OCI-LY7 (cell line): ENCODE measurements around the gene BEAN1. TPM values are rescaled to one million over a fixed set of nuclear protein-coding genes. Genes with fewer than 3 reads are reported as not detected.

Experiments used
- BruUV-seq: library from RNA; stranded (reverse); fragments of 400-500 nt; replicated peaks from 2 replicates; lab custom pipeline; 2021; lab: Mats Ljungman, UMichigan
- CTCF ChIA-PET: fragments of 300-600 bp; sonication (Branson Sonifier 250); formaldehyde crosslinking; loops from one replicate; lab custom pipeline; 2022; ENCODE audit warnings: antibody characterized with exemption; ENCODE audit not compliant: unreplicated experiment; lab: Charles Lee
- POLR2A ChIA-PET: fragments of 300-600 bp; sonication (Branson Sonifier 250); formaldehyde crosslinking; loops from one replicate; lab custom pipeline; 2022; ENCODE audit warnings: antibody characterized with exemption; lab: Charles Lee
- DNase-seq: peaks from one replicate; pipeline ENCODE4 v3.0.0-alpha.2; 2015; ENCODE audit warnings: low spot score
- H2AFZ ChIP-seq: fragments of 200-600 bp; sonication (generic), shearing (Covaris generic); 2 replicates; pipeline ENCODE4 v1.6.1; 2014; ENCODE audit warnings: mild to moderate bottlenecking, antibody characterized with exemption, low read length, moderate library complexity
- H3K27ac ChIP-seq: fragments of 200-600 bp; sonication (generic); 2 replicates; pipeline ENCODE4 v1.5.1; 2014; ENCODE audit warnings: mixed run types, low read depth, mild to moderate bottlenecking, moderate library complexity, low read length, inconsistent platforms; ENCODE audit not compliant: poor library complexity, severe bottlenecking
- H3K36me3 ChIP-seq: fragments of 200-600 bp; sonication (generic); 2 replicates; pipeline ENCODE4 v1.6.1; 2014; ENCODE audit warnings: mild to moderate bottlenecking, antibody characterized with exemption, low read length, moderate library complexity, mixed read lengths; ENCODE audit not compliant: insufficient read depth
- H3K4me1 ChIP-seq: fragments of 200-600 bp; sonication (generic); 2 replicates; pipeline ENCODE4 v1.5.1; 2014; ENCODE audit warnings: mild to moderate bottlenecking, low read length; ENCODE audit not compliant: insufficient read depth, poor library complexity, severe bottlenecking
- H3K4me2 ChIP-seq: fragments of 200-600 bp; sonication (generic); 2 replicates; pipeline ENCODE4 v1.6.1; 2014; ENCODE audit warnings: mild to moderate bottlenecking, low read length
- H3K4me3 ChIP-seq: fragments of 200-600 bp; sonication (generic); 2 replicates; pipeline ENCODE4 v1.5.1; 2014; ENCODE audit warnings: mild to moderate bottlenecking, low read depth, low read length; ENCODE audit not compliant: poor library complexity, severe bottlenecking
- H3K79me2 ChIP-seq: fragments of 200-600 bp; sonication (generic); 2 replicates; pipeline ENCODE4 v1.6.1; 2016; ENCODE audit warnings: low read depth, mild to moderate bottlenecking, low read length, moderate library complexity, mixed read lengths; ENCODE audit not compliant: insufficient read depth
- H3K9me2 ChIP-seq: fragments of 200-600 bp; sonication (generic); 2 replicates; pipeline ENCODE4 v1.6.1; 2016; ENCODE audit warnings: mild to moderate bottlenecking, low read length, mixed read lengths; ENCODE audit not compliant: insufficient read depth
- H3K9me3 ChIP-seq: fragments of 200-600 bp; sonication (generic); 2 replicates; pipeline ENCODE4 v1.6.1; 2014; ENCODE audit warnings: mild to moderate bottlenecking, mixed run types, low read length, mixed read lengths
- H4K20me1 ChIP-seq: fragments of 200-600 bp; sonication (generic); 2 replicates; pipeline ENCODE4 v1.6.1; 2014; ENCODE audit warnings: mild to moderate bottlenecking, antibody characterized with exemption, low read length, moderate library complexity, mixed read lengths; ENCODE audit not compliant: insufficient read depth
- EZH2phosphoT487 ChIP-seq: fragments of 200-600 bp; sonication (generic); IDR thresholded peaks from 2 replicates; pipeline ENCODE4 v1.6.1; 2018; ENCODE audit warnings: low read depth, borderline replicate concordance, mild to moderate bottlenecking, mixed run types, antibody characterized with exemption, low read length, moderate library complexity, mixed read lengths
- intact Hi-C: fragments of 100-400 bp; cut with micrococcal nuclease; formaldehyde crosslinking; loops from one replicate; pipeline ENCODE4 v1.10.0; 2022; ENCODE audit not compliant: unreplicated experiment
- total RNA-seq, 2 experiments: library from RNA; depleted of rRNA in 1 of 2; stranded (reverse); fragments of >200 nt in 1 of 2; shearing (Covaris generic) in 1 of 2; gene quantifications; 2 replicates each; pipeline ENCODE4 v1.2.3, GENCODE V29; 2014 to 2022
- TF ChIP-seq, protein P1 (sequence below): fragments of 200-600 bp; sonication (generic); conservative IDR thresholded peaks from 2 replicates; pipeline ENCODE4 v1.5.1; 2014; ENCODE audit warnings: mild to moderate bottlenecking, antibody characterized with exemption, low read length, moderate library complexity, mixed read lengths

The BEAN1 gene
- total RNA-seq, 2 experiments from 2014 or later, result 0.13 TPM; not detected in 1

DNA sequence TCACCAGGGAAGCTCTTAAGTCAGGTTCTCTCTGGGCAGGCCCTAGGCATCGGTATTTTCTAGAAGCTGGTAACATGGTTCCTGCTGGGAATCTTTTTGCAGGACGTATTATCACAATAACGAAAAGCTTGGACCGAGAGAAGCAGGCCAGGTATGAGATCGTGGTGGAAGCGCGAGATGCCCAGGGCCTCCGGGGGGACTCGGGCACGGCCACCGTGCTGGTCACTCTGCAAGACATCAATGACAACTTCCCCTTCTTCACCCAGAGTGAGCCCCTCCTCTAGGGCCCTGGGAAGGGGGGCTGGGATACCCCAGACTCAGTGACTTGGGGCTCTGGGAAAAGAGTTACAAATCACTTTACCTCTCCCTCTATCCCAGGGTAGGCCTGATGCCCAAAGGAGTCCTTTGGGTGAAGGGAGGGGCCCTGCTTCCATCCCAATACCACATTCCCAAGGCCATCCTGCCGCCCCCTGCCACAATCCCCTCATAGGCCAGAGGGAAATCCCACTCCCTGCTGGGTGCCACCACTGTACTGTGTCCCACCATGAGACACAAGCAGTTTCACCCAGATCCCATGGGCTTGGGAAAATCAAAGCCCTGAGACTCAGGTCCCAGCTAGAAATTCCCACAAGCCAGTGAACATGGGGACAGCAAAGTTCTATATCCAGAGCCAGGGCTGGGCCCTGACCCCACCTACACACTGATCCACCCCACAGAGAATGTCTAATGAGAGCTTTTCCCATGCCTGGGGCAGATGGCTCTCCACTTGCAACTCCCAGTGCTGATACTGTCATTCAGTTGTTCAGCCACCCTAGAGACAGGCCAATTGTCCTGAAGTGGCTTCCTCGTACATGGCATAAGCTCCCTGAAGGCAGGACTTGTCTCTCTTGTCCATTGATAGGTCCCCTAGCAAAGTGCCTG lies 37.6 kb upstream of the BEAN1 start:
- Histone ChIP-seq H2AFZ (no peak overlapping the region), H3K27ac (no peak overlapping the region), H3K79me2 (no peaks in the 10 kb centered on the region), H4K20me1 (no peaks in the 10 kb centered on the region), H3K9me3 (no peaks in the 10 kb centered on the region), H3K4me3 (no peak overlapping the region), H3K4me1 (no peaks in the 10 kb centered on the region), H3K36me3 (no peaks in the 10 kb centered on the region), H3K9me2 (no peaks in the 10 kb centered on the region), H3K4me2 (no peak overlapping the region)
- intact Hi-C loops, result no loop called here
- no TSS peak for BruUV-seq
- TF ChIP-seq, protein P1, sequence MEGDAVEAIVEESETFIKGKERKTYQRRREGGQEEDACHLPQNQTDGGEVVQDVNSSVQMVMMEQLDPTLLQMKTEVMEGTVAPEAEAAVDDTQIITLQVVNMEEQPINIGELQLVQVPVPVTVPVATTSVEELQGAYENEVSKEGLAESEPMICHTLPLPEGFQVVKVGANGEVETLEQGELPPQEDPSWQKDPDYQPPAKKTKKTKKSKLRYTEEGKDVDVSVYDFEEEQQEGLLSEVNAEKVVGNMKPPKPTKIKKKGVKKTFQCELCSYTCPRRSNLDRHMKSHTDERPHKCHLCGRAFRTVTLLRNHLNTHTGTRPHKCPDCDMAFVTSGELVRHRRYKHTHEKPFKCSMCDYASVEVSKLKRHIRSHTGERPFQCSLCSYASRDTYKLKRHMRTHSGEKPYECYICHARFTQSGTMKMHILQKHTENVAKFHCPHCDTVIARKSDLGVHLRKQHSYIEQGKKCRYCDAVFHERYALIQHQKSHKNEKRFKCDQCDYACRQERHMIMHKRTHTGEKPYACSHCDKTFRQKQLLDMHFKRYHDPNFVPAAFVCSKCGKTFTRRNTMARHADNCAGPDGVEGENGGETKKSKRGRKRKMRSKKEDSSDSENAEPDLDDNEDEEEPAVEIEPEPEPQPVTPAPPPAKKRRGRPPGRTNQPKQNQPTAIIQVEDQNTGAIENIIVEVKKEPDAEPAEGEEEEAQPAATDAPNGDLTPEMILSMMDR, result no peak
- no peak for TF ChIP-seq EZH2phosphoT487
- DNase-seq, result no peak
- ChIA-PET POLR2A (interaction anchor here (0.6 kb wide), 1 partner anchor 21 kb away, joined by 4 read pairs; no protein-coding TSS in a partner anchor), CTCF (no interaction called here)

DNA sequence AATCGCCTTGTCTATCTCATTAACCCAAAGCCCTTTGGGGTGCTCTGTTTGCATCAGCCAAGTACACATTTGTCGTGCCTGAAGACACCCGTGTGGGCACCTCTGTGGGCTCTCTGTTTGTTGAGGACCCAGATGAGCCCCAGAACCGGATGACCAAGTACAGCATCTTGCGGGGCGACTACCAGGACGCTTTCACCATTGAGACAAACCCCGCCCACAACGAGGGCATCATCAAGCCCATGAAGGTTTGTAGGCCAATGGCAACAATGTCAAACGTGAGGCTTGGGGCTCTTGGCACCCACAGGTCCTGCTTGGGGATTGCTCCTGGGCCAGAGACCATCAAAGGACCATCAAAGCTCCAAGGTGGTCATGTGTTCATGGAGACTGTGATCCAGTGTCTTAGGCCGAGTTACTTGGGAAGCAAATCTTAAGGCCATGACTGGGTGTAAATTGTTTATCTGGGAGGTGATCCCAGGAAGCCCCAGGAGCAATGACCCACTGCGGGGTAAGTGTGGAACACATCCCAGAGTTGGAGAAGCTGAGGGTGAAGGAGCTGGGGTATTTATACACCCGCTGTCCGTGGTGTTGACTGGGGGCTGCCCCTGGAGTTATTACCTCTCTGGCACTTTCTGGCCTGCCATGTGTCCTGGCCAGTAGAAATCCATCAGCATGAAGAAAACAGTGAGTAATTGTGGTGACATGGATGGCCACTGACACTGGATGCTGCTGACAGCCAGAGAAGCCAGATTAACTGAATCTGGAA lies 36.6 kb upstream of the BEAN1 start:
- intact Hi-C loops, result no loop called here
- Histone ChIP-seq H4K20me1 (no peaks in the 10 kb centered on the region), H2AFZ (no peak overlapping the region), H3K36me3 (no peaks in the 10 kb centered on the region), H3K9me2 (no peaks in the 10 kb centered on the region), H3K79me2 (no peaks in the 10 kb centered on the region), H3K4me1 (no peaks in the 10 kb centered on the region), H3K4me2 (no peak overlapping the region), H3K9me3 (no peaks in the 10 kb centered on the region), H3K4me3 (no peak overlapping the region), H3K27ac (no peak overlapping the region)
- POLR2A ChIA-PET, result interaction anchor here (0.6 kb wide), 1 partner anchor 20 kb away, joined by 4 read pairs; no protein-coding TSS in a partner anchor
- CTCF ChIA-PET, result no interaction called here
- BruUV-seq, result no TSS peak
- no peak for DNase-seq
- TF ChIP-seq, protein P1, result no peak
- TF ChIP-seq EZH2phosphoT487, result no peak
